ENCODE measurements around the gene STT3A. TPM values are rescaled to one million over a fixed set of nuclear protein-coding genes. Genes with fewer than 3 reads are reported as not detected.

The STT3A gene
- total RNA-seq, 1 experiment from 2014 or later, result 113 TPM

DNA sequence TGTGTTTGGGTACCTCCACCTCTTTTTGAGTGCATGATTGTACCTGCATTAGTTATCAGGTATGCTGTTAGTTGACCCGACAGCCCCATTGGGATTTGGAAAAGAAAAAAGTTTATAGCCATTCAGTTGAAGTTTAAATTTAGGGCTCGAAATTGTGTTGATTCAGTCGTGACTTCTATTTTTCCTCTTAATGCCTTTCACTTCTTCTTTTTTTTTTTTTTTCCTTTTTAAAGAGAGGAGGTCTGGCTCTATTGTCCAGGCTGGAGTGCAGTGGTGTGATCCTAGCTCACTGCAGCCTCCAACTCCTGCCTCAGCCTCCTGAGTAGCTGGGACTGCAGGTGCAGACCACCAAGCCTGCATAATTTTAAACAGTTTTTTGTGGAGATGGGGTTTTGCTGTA lies 2.3 kb downstream of the STT3A start:
- H3K9me2 ChIP-seq (ENCODE audit: insufficient read depth), result no peaks in the 10 kb centered on the region
- no peak overlapping the region for H3K27ac ChIP-seq
- H3K36me3 ChIP-seq (ENCODE audit: low read depth), result peaks cover 17% of the 10 kb centered on the region
- no peak for TF ChIP-seq EZH2 (IDR thresholded peaks at IDR 0.05; ENCODE audit: low read depth)
- TF ChIP-seq CTCF (conservative IDR thresholded peaks at IDR 0.05), result no peak
- H3F3A ChIP-seq (ENCODE audit: insufficient read depth, low read depth), result peaks cover 11% of the 10 kb centered on the region; the same call in 1 of the 2 replicates
- H2AFZ ChIP-seq, result no peak overlapping the region
- no peak overlapping the region for H3K4me3 ChIP-seq
- peaks cover 19% of the 10 kb centered on the region for H3K4me1 ChIP-seq (replicated peaks; ENCODE audit: insufficient read depth)
- ChIA-PET CTCF (no interaction called here), POLR2A (ENCODE audit: unreplicated experiment) (no interaction called here)
- H3K9me3 ChIP-seq (ENCODE audit: insufficient read depth, low read depth), result no peaks in the 10 kb centered on the region
- no TSS peak for BruUV-seq (replicated peaks)
- no peak overlapping the region for H3K4me2 ChIP-seq
- intact Hi-C loops (cut with micrococcal nuclease; ENCODE audit: unreplicated experiment), result loop anchor here (5.0 kb wide), 1 partner anchor 848 kb away; no protein-coding TSS in a partner anchor
- DNase-seq, result no peak
- H3K79me2 ChIP-seq (ENCODE audit: low read depth), result peaks cover 62% of the 10 kb centered on the region
- peaks cover 9% of the 10 kb centered on the region; the same call in 1 of the 2 replicates for H4K20me1 ChIP-seq (ENCODE audit: insufficient read depth)
- H3K27me3 ChIP-seq (ENCODE audit: insufficient read depth, low read depth), result no peaks in the 10 kb centered on the region

- Histone ChIP-seq H3K9me2 (ENCODE audit: insufficient read depth) (no peaks in the 10 kb centered on the region), H3K36me3 (ENCODE audit: low read depth) (peaks cover 61% of the 10 kb centered on the region), H3K79me2 (ENCODE audit: low read depth) (peaks cover 25% of the 10 kb centered on the region), H3K4me3 (no peak overlapping the region), H3K27me3 (ENCODE audit: insufficient read depth, low read depth) (no peaks in the 10 kb centered on the region), H3F3A (ENCODE audit: insufficient read depth, low read depth) (0 out of 2 replicates have a peak, but pooled peaks cover 3% of the 10 kb centered on the region), H3K9me3 (ENCODE audit: insufficient read depth, low read depth) (no peaks in the 10 kb centered on the region), H3K4me1 (replicated peaks; ENCODE audit: insufficient read depth) (no peaks in the 10 kb centered on the region), H2AFZ (no peak overlapping the region), H3K4me2 (no peak overlapping the region), H4K20me1 (ENCODE audit: insufficient read depth) (peaks cover 23% of the 10 kb centered on the region), H3K27ac (no peak overlapping the region)
- ChIA-PET POLR2A (ENCODE audit: unreplicated experiment) (interaction anchor here (0.6 kb wide), 1 partner anchor 27 kb away, joined by 3 read pairs; no protein-coding TSS in a partner anchor), CTCF (no interaction called here)
- DNase-seq, result no peak
- BruUV-seq (replicated peaks), result no TSS peak
- TF ChIP-seq EZH2 (IDR thresholded peaks at IDR 0.05; ENCODE audit: low read depth) (no peak), CTCF (conservative IDR thresholded peaks at IDR 0.05) (no peak)
- intact Hi-C loops (cut with micrococcal nuclease; ENCODE audit: unreplicated experiment), result no loop called here
Observed at GRCh38 chr11:125600663-125601062, 8.0 kb downstream of the STT3A start.

GRCh38 chr11:125603207-125603606 lies 10.6 kb downstream of the STT3A start:
- DNase-seq, result no peak
- TF ChIP-seq CTCF (conservative IDR thresholded peaks at IDR 0.05) (no peak), EZH2 (IDR thresholded peaks at IDR 0.05; ENCODE audit: low read depth) (no peak)
- Histone ChIP-seq H4K20me1 (ENCODE audit: insufficient read depth) (peaks cover 21% of the 10 kb centered on the region), H3K4me1 (replicated peaks; ENCODE audit: insufficient read depth) (no peaks in the 10 kb centered on the region), H3K79me2 (ENCODE audit: low read depth) (peaks cover 9% of the 10 kb centered on the region; the same call in 1 of the 2 replicates), H3K36me3 (ENCODE audit: low read depth) (peaks cover 68% of the 10 kb centered on the region), H3K27ac (no peak overlapping the region), H3K9me2 (ENCODE audit: insufficient read depth) (no peaks in the 10 kb centered on the region), H2AFZ (no peak overlapping the region), H3K27me3 (ENCODE audit: insufficient read depth, low read depth) (no peaks in the 10 kb centered on the region), H3K4me3 (no peak overlapping the region), H3F3A (ENCODE audit: insufficient read depth, low read depth) (0 out of 2 replicates have a peak, but pooled peaks cover 3% of the 10 kb centered on the region), H3K9me3 (ENCODE audit: insufficient read depth, low read depth) (no peaks in the 10 kb centered on the region), H3K4me2 (no peak overlapping the region)
- ChIA-PET POLR2A (ENCODE audit: unreplicated experiment) (interaction anchor here (0.9 kb wide), 1 partner anchor 11 kb away, joined by 14 read pairs; the partner anchor contains the start of gene STT3A), CTCF (no interaction called here)
- intact Hi-C loops (cut with micrococcal nuclease; ENCODE audit: unreplicated experiment), result no loop called here
- no TSS peak for BruUV-seq (replicated peaks)
